Uterus (tissue), 4 donors: ENCODE measurements around the gene TMEM120B. TPM values are rescaled to one million over a fixed set of nuclear protein-coding genes. Genes with fewer than 3 reads are reported as not detected.

Experiments
- DNase-seq, 2 donors: peaks; one replicate each; pipeline ENCODE4 v3.0.0-alpha.2; 2019 to 2020
- H3K27ac ChIP-seq, 2 donors: fragments of 200-600 bp; sonication (generic); 1 replicate in 1 of 2; 2 replicates in 1 of 2; pipeline ENCODE4 v1.5.1; 2016 to 2018
- H3K27me3 ChIP-seq, 2 donors: fragments of 200-600 bp; sonication (generic); one replicate each; pipeline ENCODE4 v1.5.1; 2018 to 2019; ENCODE audit warnings: control low read depth in 1 of 2
- H3K36me3 ChIP-seq, 2 donors: fragments of 200-600 bp; sonication (generic); one replicate each; pipeline ENCODE4 v1.5.1; 2019; ENCODE audit warnings: control low read depth in 1 of 2
- H3K4me1 ChIP-seq, 2 donors: fragments of 200-600 bp; sonication (generic); one replicate each; pipeline ENCODE4 v1.5.1; 2018 to 2019; ENCODE audit warnings: control low read depth in 1 of 2
- H3K4me3 ChIP-seq, 2 donors: fragments of 200-600 bp; sonication (generic); 1 replicate in 1 of 2; 2 replicates in 1 of 2; pipeline ENCODE4 v1.5.1; 2018 to 2019; ENCODE audit warnings: mild to moderate bottlenecking in 1 of 2
- H3K9me3 ChIP-seq, 2 donors: fragments of 200-600 bp; sonication (generic); one replicate each; pipeline ENCODE4 v1.5.1; 2019; ENCODE audit warnings: control low read depth in 1 of 2
- POLR2A ChIP-seq, 2 donors: fragments of 450-650 bp; IDR thresholded peaks; one replicate each; pipeline ENCODE4 v1.6.1; 2016; ENCODE audit warnings: antibody characterized with exemption in 2 of 2, mild to moderate bottlenecking in 1 of 2, moderate library complexity in 1 of 2
- intact Hi-C: fragments of 100-400 bp; cut with DNase I; formaldehyde crosslinking; loops from one replicate; pipeline ENCODE4 v1.15.1; 2023; ENCODE audit warnings: low total_unique reads
- total RNA-seq, 4 donors: library from RNA; depleted of rRNA in 3 of 4; stranded (reverse); fragments of >200 nt in 3 of 4; gene quantifications; one replicate each; pipeline versions ENCODE4 v1.1.0 to v1.2.4, GENCODE V29; 2014 to 2023
- TF ChIP-seq, protein P1 (sequence below), 4 experiments: fragments of 200-600 bp in 2 of 4; fragments of 450-650 bp in 2 of 4; sonication (generic) in 2 of 4; IDR thresholded peaks; one replicate each; pipeline ENCODE4 v1.5.1; 2016 to 2019; ENCODE audit warnings: antibody characterized with exemption in 4 of 4, mild to moderate bottlenecking in 2 of 4, moderate library complexity in 1 of 4
- donor health status: DM: yes; HTN: yes; CAD: no.

TMEM120B gene
- total RNA-seq, 4 donors from 2014 or later, result 1.0 to 35.2 (median 19.6) TPM

DNA sequence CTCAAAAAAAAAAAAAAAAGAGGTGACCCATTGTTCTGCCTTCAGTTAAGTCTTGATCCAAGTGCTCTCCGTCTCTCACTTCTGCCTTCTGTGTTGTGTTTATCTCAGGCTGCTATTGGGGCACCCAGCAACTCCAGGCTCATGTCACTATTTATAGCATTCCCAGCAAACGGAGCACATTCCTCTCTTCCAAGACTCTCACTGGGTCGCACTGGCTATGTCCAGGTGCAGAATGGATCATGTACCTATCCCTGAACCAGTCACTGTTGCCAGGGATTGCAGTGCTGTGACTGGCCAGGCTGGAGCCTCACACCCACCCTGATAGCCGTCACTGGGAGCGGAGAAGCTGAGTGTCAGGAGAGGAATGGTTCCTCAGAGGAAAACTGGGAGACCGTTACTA, 49.7 kb downstream of the TMEM120B start:
- intact Hi-C loops, result loop anchor here (5.0 kb wide), 1 partner anchor 1445 kb away; no protein-coding TSS in a partner anchor

DNA sequence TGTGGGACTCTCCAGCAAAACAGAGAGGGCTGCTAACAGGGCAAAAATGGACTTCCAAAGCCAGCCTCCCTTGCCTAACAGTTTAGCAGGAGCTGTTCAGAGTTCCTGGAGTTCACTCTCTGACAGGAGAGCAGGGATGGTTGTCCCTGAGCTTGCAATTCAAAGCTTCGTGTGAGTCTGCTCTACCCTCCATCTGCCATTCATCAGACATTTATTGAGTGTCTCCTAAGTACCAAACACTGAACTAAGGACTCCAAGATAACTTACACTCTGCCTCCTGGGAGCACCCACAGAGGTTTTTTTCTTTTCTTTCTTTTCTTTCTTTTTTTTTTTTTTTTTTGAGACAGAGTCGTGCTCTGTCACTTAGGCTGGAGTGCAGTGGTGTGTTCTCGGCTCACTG, 52.3 kb downstream of the TMEM120B start:
- Histone ChIP-seq H3K4me3 (no peak overlapping the region), H3K36me3 (no peaks in the 10 kb centered on the region), H3K27ac (peak overlapping the region; percentile 81 to 82), H3K27me3 (no peaks in the 10 kb centered on the region), H3K4me1 (peaks cover 6 to 9% of the 10 kb centered on the region in 2 donors), H3K9me3 (no peaks in the 10 kb centered on the region)
- intact Hi-C loops, result loop anchor here (5.0 kb wide), 1 partner anchor 1448 kb away; no protein-coding TSS in a partner anchor
- TF ChIP-seq, protein P1, sequence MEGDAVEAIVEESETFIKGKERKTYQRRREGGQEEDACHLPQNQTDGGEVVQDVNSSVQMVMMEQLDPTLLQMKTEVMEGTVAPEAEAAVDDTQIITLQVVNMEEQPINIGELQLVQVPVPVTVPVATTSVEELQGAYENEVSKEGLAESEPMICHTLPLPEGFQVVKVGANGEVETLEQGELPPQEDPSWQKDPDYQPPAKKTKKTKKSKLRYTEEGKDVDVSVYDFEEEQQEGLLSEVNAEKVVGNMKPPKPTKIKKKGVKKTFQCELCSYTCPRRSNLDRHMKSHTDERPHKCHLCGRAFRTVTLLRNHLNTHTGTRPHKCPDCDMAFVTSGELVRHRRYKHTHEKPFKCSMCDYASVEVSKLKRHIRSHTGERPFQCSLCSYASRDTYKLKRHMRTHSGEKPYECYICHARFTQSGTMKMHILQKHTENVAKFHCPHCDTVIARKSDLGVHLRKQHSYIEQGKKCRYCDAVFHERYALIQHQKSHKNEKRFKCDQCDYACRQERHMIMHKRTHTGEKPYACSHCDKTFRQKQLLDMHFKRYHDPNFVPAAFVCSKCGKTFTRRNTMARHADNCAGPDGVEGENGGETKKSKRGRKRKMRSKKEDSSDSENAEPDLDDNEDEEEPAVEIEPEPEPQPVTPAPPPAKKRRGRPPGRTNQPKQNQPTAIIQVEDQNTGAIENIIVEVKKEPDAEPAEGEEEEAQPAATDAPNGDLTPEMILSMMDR (IDR thresholded peaks at IDR 0.05), result no peak
- TF ChIP-seq POLR2A (IDR thresholded peaks at IDR 0.05), result no peak
- no peak for DNase-seq

More for the DNA sequence above, 49.7 kb downstream of the TMEM120B start:
- TF ChIP-seq, protein P1 (IDR thresholded peaks at IDR 0.05), result no peak
- TF ChIP-seq POLR2A (IDR thresholded peaks at IDR 0.05), result no peak
- DNase-seq, result no peak
- Histone ChIP-seq H3K27ac (peak overlapping the region in 1 of 2 donors; percentile 76), H3K4me1 (peaks cover 0 to 9% of the 10 kb centered on the region in 2 donors), H3K36me3 (no peaks in the 10 kb centered on the region), H3K4me3 (no peak overlapping the region), H3K27me3 (no peaks in the 10 kb centered on the region), H3K9me3 (no peaks in the 10 kb centered on the region)

DNA sequence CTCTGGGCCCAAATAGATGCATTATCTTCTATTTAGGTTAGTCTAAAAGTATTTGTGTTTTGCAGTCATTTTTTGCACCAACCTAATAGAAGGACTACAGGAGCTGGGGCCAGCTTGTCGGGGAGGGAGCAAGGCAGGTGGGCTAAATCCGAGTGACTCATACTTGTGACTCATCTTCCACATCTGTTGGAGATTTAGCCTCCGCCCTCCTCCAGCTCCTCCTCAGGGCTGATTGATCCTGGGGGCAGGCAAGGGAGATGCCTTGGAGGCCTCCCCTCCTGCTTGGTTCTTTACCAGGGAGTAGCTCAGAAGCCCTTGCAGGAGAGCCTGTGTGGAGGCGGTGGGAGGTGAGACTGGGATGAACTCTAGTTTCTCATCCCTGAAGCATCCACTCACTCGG, 53.0 kb downstream of the TMEM120B start:
- peak; percentile 71 to 79 for DNase-seq
- no peak overlapping the region for H3K4me3 ChIP-seq
- no peaks in the 10 kb centered on the region for H3K27me3 ChIP-seq
- H3K4me1 ChIP-seq, result peaks cover 6 to 9% of the 10 kb centered on the region in 2 donors
- no peaks in the 10 kb centered on the region for H3K36me3 ChIP-seq
- intact Hi-C loops, result no loop called here
- TF ChIP-seq, protein P1 (IDR thresholded peaks at IDR 0.05), result no peak
- TF ChIP-seq POLR2A (IDR thresholded peaks at IDR 0.05), result no peak
- H3K9me3 ChIP-seq, result no peaks in the 10 kb centered on the region
- peak overlapping the region; percentile 81 to 82 for H3K27ac ChIP-seq

DNA sequence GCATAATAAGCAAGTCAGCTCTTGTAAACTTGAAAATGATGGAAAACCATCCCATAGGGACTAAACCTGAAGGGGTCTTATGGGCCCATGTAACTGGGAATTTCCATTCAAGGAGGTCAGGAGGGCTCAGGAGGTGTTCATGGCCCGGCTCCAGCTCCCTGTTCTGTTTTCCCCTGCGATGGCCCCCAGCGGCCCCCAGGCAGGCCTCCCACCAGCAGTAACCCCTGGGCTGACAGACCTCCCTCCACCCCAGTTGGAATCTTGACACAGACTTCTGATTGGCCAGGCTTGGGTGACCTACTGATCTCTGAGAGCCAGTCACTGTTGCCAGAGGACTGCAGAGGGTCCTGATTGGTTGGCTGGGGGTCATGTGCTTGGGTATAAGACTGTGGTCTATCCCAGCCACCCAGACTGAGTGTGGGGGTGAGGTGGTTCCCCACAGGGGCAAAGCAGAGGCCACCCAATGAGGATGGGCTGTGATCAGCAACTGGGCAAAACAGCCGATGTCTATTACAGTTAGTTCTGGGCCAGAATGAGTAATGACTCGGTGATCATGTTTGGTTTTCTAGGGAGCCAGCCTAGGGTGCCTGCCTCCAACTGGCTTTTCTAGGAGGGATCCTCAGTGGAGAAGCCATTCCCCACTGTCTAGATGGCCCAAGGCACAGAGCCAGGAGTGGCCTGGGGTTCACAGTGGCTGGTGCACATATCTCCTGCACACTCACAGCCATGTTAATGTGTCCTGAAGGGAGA, 53.9 kb downstream of the TMEM120B start:
- Histone ChIP-seq H3K27ac (peak overlapping the region; percentile 81 to 82), H3K9me3 (no peaks in the 10 kb centered on the region), H3K36me3 (no peaks in the 10 kb centered on the region), H3K27me3 (no peaks in the 10 kb centered on the region), H3K4me1 (peaks cover 6 to 9% of the 10 kb centered on the region in 2 donors), H3K4me3 (no peak overlapping the region)
- no peak for DNase-seq
- TF ChIP-seq POLR2A (IDR thresholded peaks at IDR 0.05), result no peak
- TF ChIP-seq, protein P1 (IDR thresholded peaks at IDR 0.05), result no peak
- intact Hi-C loops, result no loop called here

DNA sequence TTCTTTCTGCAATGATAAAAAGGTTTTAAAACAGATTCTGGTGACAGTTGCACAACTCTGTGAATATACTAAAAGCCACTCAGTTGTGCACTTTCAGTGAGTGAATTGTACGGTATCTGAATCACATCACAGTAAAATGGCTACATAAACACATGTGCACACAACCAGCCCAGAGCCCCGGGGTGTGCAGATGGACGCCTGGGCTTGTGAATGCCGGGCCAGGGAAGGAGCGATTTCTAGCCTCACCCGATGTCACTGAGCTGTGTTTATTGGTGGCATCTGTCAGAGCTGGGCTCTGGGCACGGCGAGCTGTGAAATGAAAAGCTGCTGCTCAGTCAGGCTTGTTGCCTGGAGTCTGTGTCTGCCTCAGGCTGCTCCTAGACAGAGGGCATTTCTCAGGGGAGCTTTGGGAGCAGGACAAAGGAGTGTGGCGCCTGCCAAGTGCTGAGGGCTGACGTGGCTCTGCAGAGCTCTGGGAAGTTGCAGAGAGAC, 55.0 kb downstream of the TMEM120B start:
- TF ChIP-seq, protein P1 (IDR thresholded peaks at IDR 0.05), result no peak
- TF ChIP-seq POLR2A (IDR thresholded peaks at IDR 0.05), result no peak
- H3K27ac ChIP-seq, result peak overlapping the region; percentile 26 to 50
- H3K9me3 ChIP-seq, result no peaks in the 10 kb centered on the region
- peaks cover 6 to 9% of the 10 kb centered on the region in 2 donors for H3K4me1 ChIP-seq
- no peaks in the 10 kb centered on the region for H3K36me3 ChIP-seq
- no peaks in the 10 kb centered on the region for H3K27me3 ChIP-seq
- peak; percentile 49 to 66 for DNase-seq
- no peak overlapping the region for H3K4me3 ChIP-seq
- intact Hi-C loops, result no loop called here
